NT2/D1 (cell line): ENCODE data around the gene DAPK1.

ENCODE experiments used
- DNase-seq: peaks from one replicate; pipeline ENCODE4 v3.0.0-alpha.2; 2011; ENCODE audit warnings: low read depth, low spot score
- H3K27me3 ChIP-seq: 2 replicates; pipeline ENCODE4 v1.6.0; 2011; ENCODE audit warnings: mild to moderate bottlenecking; ENCODE audit not compliant: insufficient read length, insufficient read depth
- H3K36me3 ChIP-seq: 2 replicates; pipeline ENCODE4 v1.6.1; 2011; ENCODE audit warnings: mild to moderate bottlenecking, low read length, mixed read lengths; ENCODE audit not compliant: insufficient read depth, insufficient read length
- H3K4me1 ChIP-seq: 2 replicates; pipeline ENCODE4 v1.5.1; 2011; ENCODE audit not compliant: insufficient read depth, insufficient read length
- H3K4me3 ChIP-seq: 2 replicates; pipeline ENCODE4 v1.5.1; 2011; ENCODE audit warnings: low read depth; ENCODE audit not compliant: insufficient read length
- H3K9ac ChIP-seq: 2 replicates; pipeline ENCODE4 v1.6.0; 2011; ENCODE audit warnings: low read depth; ENCODE audit not compliant: insufficient read length
- H3K9me3 ChIP-seq: 2 replicates; pipeline ENCODE4 v1.5.1; 2011; ENCODE audit warnings: mild to moderate bottlenecking, low read length; ENCODE audit not compliant: insufficient read depth
- SUZ12 ChIP-seq: IDR thresholded peaks from 2 replicates; pipeline ENCODE4 v1.6.1; 2011; ENCODE audit not compliant: insufficient read length, insufficient read depth; ENCODE audit errors: extremely low read depth
- YY1 ChIP-seq: IDR thresholded peaks from 2 replicates; pipeline ENCODE4 v1.6.1; 2011; ENCODE audit not compliant: insufficient read length, insufficient read depth
- ZNF274 ChIP-seq: IDR thresholded peaks from 2 replicates; pipeline ENCODE4 v1.6.1; 2011; ENCODE audit warnings: mild to moderate bottlenecking, low read depth, low read length

The DAPK1 gene

DNA sequence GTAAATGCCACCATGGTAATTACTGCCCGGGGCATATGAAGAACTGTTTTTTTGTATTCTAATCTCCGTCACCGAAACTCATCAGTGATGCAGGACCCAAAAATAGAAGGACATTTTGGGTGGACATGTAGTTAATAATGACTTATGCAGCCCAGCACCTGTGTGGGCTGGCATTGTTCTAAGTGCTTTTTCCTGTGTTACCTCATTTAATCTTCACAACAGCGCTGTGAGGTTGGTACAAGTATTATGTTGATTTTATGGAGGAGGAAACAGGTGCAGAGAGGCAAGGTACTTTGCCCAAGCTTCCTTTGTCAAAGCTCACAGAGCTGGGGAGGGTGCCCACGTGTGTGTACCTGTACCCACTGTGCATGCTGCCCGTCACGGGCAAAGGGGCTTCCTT is 58.4 kb downstream of the DAPK1 start:
- no peaks in the 10 kb centered on the region for H3K9me3 ChIP-seq
- no peak for TF ChIP-seq ZNF274
- no peak for TF ChIP-seq SUZ12
- no peak for TF ChIP-seq YY1
- peaks cover 15% of the 10 kb centered on the region for H3K4me1 ChIP-seq
- H3K9ac ChIP-seq, result no peak overlapping the region
- peaks cover 20% of the 10 kb centered on the region for H3K36me3 ChIP-seq
- no peak overlapping the region for H3K4me3 ChIP-seq
- no peak for DNase-seq
- H3K27me3 ChIP-seq, result no peaks in the 10 kb centered on the region

DNA sequence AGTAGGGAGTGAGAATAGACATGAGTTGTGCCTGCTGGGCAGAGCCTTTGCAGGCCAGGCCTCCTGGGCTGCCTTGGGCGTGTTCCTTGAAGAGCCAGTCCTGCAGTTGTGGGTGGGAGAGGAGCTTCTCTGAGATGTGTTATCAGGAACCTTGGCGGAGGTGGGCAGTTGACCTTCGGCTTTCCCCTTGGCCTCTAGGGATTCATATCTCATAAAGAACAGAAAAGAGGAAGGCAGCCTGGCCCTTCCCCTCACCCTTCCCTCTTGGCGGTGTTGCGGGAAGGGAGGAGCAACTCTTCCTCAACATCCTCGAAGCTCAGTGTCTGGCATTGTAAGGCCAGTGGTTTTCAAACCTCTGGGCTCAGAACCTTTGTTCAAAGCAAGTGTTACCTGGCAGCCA is 59.2 kb downstream of the DAPK1 start:
- no peak overlapping the region for H3K9ac ChIP-seq
- H3K4me3 ChIP-seq, result no peak overlapping the region
- H3K27me3 ChIP-seq, result no peaks in the 10 kb centered on the region
- peaks cover 3% of the 10 kb centered on the region; the same call in 1 of the 2 replicates for H3K9me3 ChIP-seq
- no peak for DNase-seq
- peaks cover 24% of the 10 kb centered on the region for H3K36me3 ChIP-seq
- TF ChIP-seq SUZ12, result no peak
- no peak for TF ChIP-seq YY1
- TF ChIP-seq ZNF274, result no peak
- peaks cover 11% of the 10 kb centered on the region for H3K4me1 ChIP-seq

DNA sequence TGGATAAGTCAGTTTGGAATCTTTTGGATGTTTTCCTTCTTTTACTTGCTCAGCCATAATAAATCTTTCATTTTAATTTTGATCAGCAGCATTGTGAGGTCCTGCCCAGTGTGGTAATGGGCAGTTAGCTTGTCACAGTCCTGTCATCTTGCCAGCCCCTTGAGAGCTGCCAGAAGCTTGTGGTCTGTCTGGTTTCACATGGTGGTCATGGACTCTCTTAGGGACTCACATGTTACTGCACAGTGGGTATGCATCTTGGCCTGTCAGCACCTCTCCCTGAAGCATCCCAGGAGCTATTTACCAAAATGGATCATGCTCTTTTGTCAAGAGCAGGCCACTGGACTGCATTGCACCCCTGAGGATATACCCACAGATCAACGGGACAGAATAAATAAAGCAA is 60.3 kb downstream of the DAPK1 start:
- peaks cover 7% of the 10 kb centered on the region; the same call in 1 of the 2 replicates for H3K9me3 ChIP-seq
- no peak for DNase-seq
- H3K9ac ChIP-seq, result no peak overlapping the region
- no peak for TF ChIP-seq ZNF274
- no peak for TF ChIP-seq SUZ12
- no peak overlapping the region for H3K4me3 ChIP-seq
- peaks cover 28% of the 10 kb centered on the region for H3K36me3 ChIP-seq
- peaks cover 7% of the 10 kb centered on the region for H3K4me1 ChIP-seq
- no peaks in the 10 kb centered on the region for H3K27me3 ChIP-seq

DNA sequence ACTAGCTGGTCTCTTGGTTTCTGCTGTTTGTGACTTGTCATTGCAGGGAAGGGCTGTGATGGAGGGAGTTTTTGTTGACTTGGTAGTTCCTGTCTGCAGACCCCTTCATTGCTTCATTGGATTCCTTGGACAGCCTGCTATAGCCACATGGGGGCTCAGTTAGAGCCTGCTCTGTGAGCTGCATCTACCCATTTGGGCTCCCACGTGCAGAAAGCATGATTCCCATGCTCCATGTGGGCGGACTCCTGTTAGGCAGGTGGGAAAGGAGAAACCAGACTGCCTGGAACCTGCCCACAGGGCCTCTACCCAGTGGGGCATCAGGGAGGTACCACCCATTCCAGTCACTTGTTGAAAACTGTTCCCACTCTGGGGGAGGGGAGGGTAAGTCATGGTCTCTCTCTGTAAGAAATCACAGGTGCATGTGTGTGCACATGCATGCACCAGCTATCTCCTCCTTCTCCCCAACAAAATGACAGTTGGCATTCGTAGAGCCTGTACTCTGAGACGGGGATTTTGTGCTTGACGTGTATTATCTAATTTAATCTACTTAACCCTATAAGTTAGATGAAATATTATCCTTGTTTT is 61.0 kb downstream of the DAPK1 start:
- no peak for TF ChIP-seq SUZ12
- no peak for TF ChIP-seq YY1
- TF ChIP-seq ZNF274, result no peak
- DNase-seq, result no peak
- Histone ChIP-seq H3K9ac (no peak overlapping the region), H3K27me3 (no peaks in the 10 kb centered on the region), H3K9me3 (peaks cover 7% of the 10 kb centered on the region; the same call in 1 of the 2 replicates), H3K36me3 (peaks cover 28% of the 10 kb centered on the region), H3K4me3 (no peak overlapping the region), H3K4me1 (peaks cover 7% of the 10 kb centered on the region)

DNA sequence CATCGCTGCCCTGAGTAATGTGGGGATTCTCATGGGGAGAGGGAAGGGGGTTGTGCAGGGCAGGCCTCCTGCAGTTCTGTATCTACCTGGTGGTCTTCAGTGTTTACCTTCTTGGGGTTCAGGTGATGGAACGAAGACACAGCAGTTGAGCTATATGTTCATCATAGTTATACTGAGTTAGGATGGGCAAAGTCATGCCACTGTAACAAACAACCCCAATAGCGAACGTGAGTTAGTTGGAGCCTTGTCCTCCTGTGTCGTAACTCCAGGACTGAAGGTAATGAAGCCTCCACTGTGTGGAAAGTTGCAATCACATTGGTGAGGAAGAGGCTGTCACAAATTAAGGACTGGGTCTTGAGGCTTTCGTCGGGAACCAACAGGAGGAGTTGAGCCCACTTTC is 64.4 kb downstream of the DAPK1 start:
- no peak overlapping the region for H3K4me3 ChIP-seq
- no peak for DNase-seq
- H3K9me3 ChIP-seq, result peaks cover 7% of the 10 kb centered on the region; the same call in 1 of the 2 replicates
- H3K36me3 ChIP-seq, result peaks cover 22% of the 10 kb centered on the region
- no peak overlapping the region for H3K9ac ChIP-seq
- no peak for TF ChIP-seq YY1
- no peak for TF ChIP-seq SUZ12
- no peak for TF ChIP-seq ZNF274
- H3K27me3 ChIP-seq, result no peaks in the 10 kb centered on the region
- H3K4me1 ChIP-seq, result peaks cover 2% of the 10 kb centered on the region

DNA sequence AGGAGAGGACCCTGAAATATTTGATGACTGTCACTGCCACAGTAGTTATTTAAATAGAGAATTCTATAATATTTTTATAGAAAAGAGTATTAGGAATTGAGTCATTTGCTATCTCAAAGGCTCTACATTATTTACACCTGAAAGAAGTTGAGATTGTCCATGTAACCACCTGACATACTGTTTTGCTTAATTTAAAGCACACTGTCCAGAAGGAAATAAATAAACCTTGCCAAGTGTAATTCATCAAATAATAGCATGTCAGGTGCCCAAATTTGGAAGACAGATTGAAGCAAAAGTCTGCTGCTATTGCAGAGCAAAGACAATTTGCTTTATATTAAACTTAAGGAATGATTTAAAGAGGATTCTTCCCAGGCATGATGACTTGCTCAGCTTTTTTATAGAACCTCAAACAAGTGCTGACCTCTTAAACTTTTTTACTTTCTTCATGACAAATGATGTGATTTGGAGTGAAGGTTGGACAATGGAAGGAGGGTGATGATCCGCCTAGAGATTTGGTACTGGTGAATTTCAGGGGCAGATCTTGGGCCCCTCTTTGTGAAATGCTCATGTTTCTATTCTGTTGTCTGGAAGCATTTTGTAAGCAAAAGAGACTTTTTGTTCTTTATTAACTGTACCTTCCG is 65.0 kb downstream of the DAPK1 start:
- no peak for DNase-seq
- peaks cover 22% of the 10 kb centered on the region for H3K36me3 ChIP-seq
- no peaks in the 10 kb centered on the region for H3K27me3 ChIP-seq
- no peak overlapping the region for H3K4me3 ChIP-seq
- TF ChIP-seq SUZ12 (no peak), YY1 (no peak), ZNF274 (no peak)
- no peak overlapping the region for H3K9ac ChIP-seq
- H3K9me3 ChIP-seq, result peaks cover 7% of the 10 kb centered on the region; the same call in 1 of the 2 replicates
- H3K4me1 ChIP-seq, result peaks cover 2% of the 10 kb centered on the region

DNA sequence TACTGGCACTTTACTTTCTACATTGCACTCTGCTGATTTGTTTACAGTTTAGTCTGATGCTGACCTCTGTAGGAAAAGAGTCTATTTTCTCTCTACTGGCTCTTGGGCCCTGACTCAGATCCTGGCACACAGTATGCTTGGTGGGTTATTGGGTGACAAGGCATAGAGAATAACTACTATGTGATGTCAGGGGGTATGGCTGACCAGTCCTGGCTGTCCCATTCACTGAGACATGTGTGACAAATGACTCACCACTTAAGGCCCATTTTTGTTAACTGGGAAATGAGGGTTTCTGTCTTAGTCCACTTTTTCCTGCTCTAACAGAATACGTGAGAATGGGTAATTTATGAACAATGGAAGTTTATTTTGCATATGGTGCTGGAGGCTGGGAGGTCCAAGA is 66.4 kb downstream of the DAPK1 start:
- H3K4me1 ChIP-seq, result peaks cover 2% of the 10 kb centered on the region
- TF ChIP-seq ZNF274 (no peak), SUZ12 (no peak), YY1 (no peak)
- peaks cover 14% of the 10 kb centered on the region for H3K36me3 ChIP-seq
- H3K9me3 ChIP-seq, result peaks cover 7% of the 10 kb centered on the region; the same call in 1 of the 2 replicates
- no peaks in the 10 kb centered on the region for H3K27me3 ChIP-seq
- no peak overlapping the region for H3K4me3 ChIP-seq
- no peak overlapping the region for H3K9ac ChIP-seq
- DNase-seq, result no peak
